Endothelial cell of umbilical vein (primary cell): ENCODE measurements around the gene PLAC8L1. TPM values are rescaled to one million over a fixed set of nuclear protein-coding genes. Genes with fewer than 3 reads are reported as not detected.
"Not testable (repeated sequence)": the region's sequence is repeated elsewhere in the genome, so short reads cannot be mapped to it uniquely, and the experiment has no call there.

Source experiments
- BruUV-seq: library from RNA; stranded (reverse); fragments of 400-500 nt; replicated peaks from 2 replicates; lab custom pipeline; 2021; lab: Mats Ljungman, UMichigan
- CTCF ChIA-PET: fragments of 300-600, 350-600 bp; sonication (Branson Sonifier 250); formaldehyde crosslinking; loops from one replicate; lab custom pipeline; 2021; ENCODE audit warnings: antibody characterized with exemption, inconsistent platforms; lab: Charles Lee
- POLR2A ChIA-PET: fragments of 300-600, 350-600 bp; sonication (Branson Sonifier 250); formaldehyde crosslinking; loops from one replicate; lab custom pipeline; 2021; ENCODE audit warnings: antibody characterized with exemption, inconsistent platforms; lab: Charles Lee
- DNase-seq: peaks from one replicate; pipeline ENCODE4 v3.0.0-alpha.2; 2011; ENCODE audit warnings: low read depth, low spot score
- FAIRE-seq: peaks from 2 replicates; lab custom pipeline; 2011; peaks lifted over from hg19 to GRCh38; lab: Jason Lieb, UNC
- H2AFZ ChIP-seq: 2 replicates; pipeline ENCODE4 v1.6.0; 2012; ENCODE audit warnings: low read depth, low read length, control low read depth, inconsistent platforms
- H3K27ac ChIP-seq: 2 replicates; pipeline ENCODE4 v1.5.1; 2011; ENCODE audit warnings: low read depth, mild to moderate bottlenecking, control low read depth, low read length, moderate library complexity; ENCODE audit not compliant: insufficient read depth
- H3K27me3 ChIP-seq, 2 experiments: 2 replicates each; pipeline versions ENCODE4 v1.6.0 to v1.6.1; 2011; ENCODE audit warnings: low read length in 2 of 2, mixed read lengths in 1 of 2; ENCODE audit not compliant: control insufficient read depth in 2 of 2, insufficient read depth in 2 of 2
- H3K36me3 ChIP-seq, 2 experiments: 2 replicates in 1 of 2; 3 replicates in 1 of 2; pipeline ENCODE4 v1.5.1; 2011; ENCODE audit warnings: low read length in 2 of 2, mild to moderate bottlenecking in 1 of 2, moderate library complexity in 1 of 2; ENCODE audit not compliant: control insufficient read depth in 2 of 2, insufficient read depth in 2 of 2; ENCODE audit errors: extremely low read depth in 1 of 2
- H3K4me1 ChIP-seq: 3 replicates; pipeline ENCODE4 v1.5.1; 2011; ENCODE audit warnings: mild to moderate bottlenecking, low read length; ENCODE audit not compliant: control insufficient read depth, insufficient read depth; ENCODE audit errors: extremely low read depth
- H3K4me2 ChIP-seq: 2 replicates; pipeline ENCODE4 v1.6.1; 2011; ENCODE audit warnings: low read length, control low read depth, mixed read lengths; ENCODE audit not compliant: insufficient read depth
- H3K4me3 ChIP-seq, 3 experiments: fragments of 200-600 bp in 1 of 3; sonication (generic), shearing (Covaris generic) in 1 of 3; replicated peaks in 1 of 3; 2 replicates each; pipeline ENCODE4 v1.5.1; 2011 to 2016; ENCODE audit warnings: control low read depth in 3 of 3, low read length in 3 of 3, mild to moderate bottlenecking in 2 of 3, inconsistent platforms in 1 of 3, low read depth in 1 of 3, moderate library complexity in 1 of 3; ENCODE audit not compliant: insufficient read depth in 1 of 3
- H3K79me2 ChIP-seq: 2 replicates; pipeline ENCODE4 v1.6.0; 2012; ENCODE audit warnings: low read length, inconsistent platforms; ENCODE audit not compliant: control insufficient read depth, insufficient read depth
- H3K9ac ChIP-seq: replicated peaks from 2 replicates; pipeline ENCODE3; 2011; ENCODE audit warnings: low read length, control low read depth; ENCODE audit not compliant: insufficient read depth; ENCODE audit errors: extremely low read depth
- H3K9me1 ChIP-seq: replicated peaks from 3 replicates; pipeline ENCODE4 v1.6.0; 2011; ENCODE audit warnings: mild to moderate bottlenecking, low read length; ENCODE audit not compliant: control insufficient read depth, insufficient read depth; ENCODE audit errors: extremely low read depth
- H3K9me3 ChIP-seq: replicated peaks from 2 replicates; pipeline ENCODE4 v1.5.1; 2012; ENCODE audit warnings: low read length, inconsistent platforms; ENCODE audit not compliant: control insufficient read depth, insufficient read depth
- H4K20me1 ChIP-seq: replicated peaks from 2 replicates; pipeline ENCODE3; 2011; ENCODE audit warnings: mild to moderate bottlenecking, low read length; ENCODE audit not compliant: control insufficient read depth, insufficient read depth; ENCODE audit errors: extremely low read depth
- EZH2 ChIP-seq: IDR thresholded peaks from 2 replicates; pipeline ENCODE4 v1.6.1; 2012; ENCODE audit warnings: borderline replicate concordance, low read depth, mild to moderate bottlenecking, moderate library complexity, low read length, inconsistent platforms; ENCODE audit not compliant: severe bottlenecking
- GATA2 ChIP-seq: IDR thresholded peaks from 2 replicates; pipeline ENCODE4 v1.7.0; 2011; ENCODE audit warnings: low read depth, mild to moderate bottlenecking, moderate library complexity, mixed read lengths, low read length; ENCODE audit not compliant: insufficient read length, insufficient read depth
- MAX ChIP-seq: IDR thresholded peaks from 2 replicates; pipeline ENCODE4 v1.6.1; 2011; ENCODE audit not compliant: insufficient read depth, insufficient read length
- dilution Hi-C: fragments of 300-500 bp; cut with MboI; formaldehyde crosslinking; loops from one replicate; pipeline ENCODE4 v1.15.0; 2019; ENCODE audit warnings: low sequenced_read_pairs; ENCODE audit not compliant: extremely low pct_ligation_motif_present
- intact Hi-C: fragments of 100-400 bp; cut with micrococcal nuclease; formaldehyde crosslinking; loops from one replicate; pipeline ENCODE4 v1.10.0; 2022
- polyA plus RNA-seq, 4 experiments: library from polyadenylated mRNA; depleted of rRNA in 3 of 4; stranded (reverse) in 3 of 4; unstranded in 1 of 4; fragments of >200 nt; gene quantifications; 2 replicates each; pipeline versions ENCODE4 v1.2.1 to v1.2.3, GENCODE V29; 2011 to 2012; ENCODE audit warnings: missing spikeins in 1 of 4
- total RNA-seq: library from RNA; stranded (reverse); gene quantifications from 2 replicates; pipeline ENCODE4 v1.2.3, GENCODE V29; 2021

The PLAC8L1 gene
- total and polyA plus RNA-seq, 2 donors (not counting 3 experiments of a cell fraction or from before 2014, with no cell fraction given), result 0.80 to 0.99 TPM

GRCh38 chr5:146118322-146118721, 12.9 kb upstream of the PLAC8L1 start:
- Histone ChIP-seq H3K4me3 (no peak overlapping the region), H3K27me3 (no peaks in the 10 kb centered on the region), H3K9me3 (no peaks in the 10 kb centered on the region), H3K4me1 (no peaks in the 10 kb centered on the region), H3K4me2 (no peak overlapping the region), H3K36me3 (peaks cover 8 to 27% of the 10 kb centered on the region in 2 experiments), H3K9me1 (no peaks in the 10 kb centered on the region), H3K79me2 (no peaks in the 10 kb centered on the region), H3K9ac (no peak overlapping the region), H4K20me1 (no peaks in the 10 kb centered on the region), H2AFZ (no peak overlapping the region), H3K27ac (no peak overlapping the region)
- ChIA-PET POLR2A (no interaction called here), CTCF (interaction anchor here (3.1 kb wide), 1 partner anchor 16 kb away, joined by 11 read pairs; no protein-coding TSS in a partner anchor)
- dilution Hi-C loops, result no loop called here
- intact Hi-C loops, result no loop called here
- no TSS peak for BruUV-seq
- no peak for FAIRE-seq
- TF ChIP-seq EZH2 (no peak), GATA2 (no peak), MAX (no peak)
- no peak for DNase-seq

GRCh38 chr5:146117216-146117615, 11.8 kb upstream of the PLAC8L1 start:
- CTCF ChIA-PET, BruUV-seq, POLR2A ChIA-PET, H2AFZ ChIP-seq, dilution Hi-C loops, H3K4me2 ChIP-seq, H3K9me1 ChIP-seq, H3K4me3 ChIP-seq, intact Hi-C loops, DNase-seq, H3K27me3 ChIP-seq, FAIRE-seq, H3K4me1 ChIP-seq, H4K20me1 ChIP-seq, H3K9me3 ChIP-seq, H3K27ac ChIP-seq, H3K79me2 ChIP-seq, H3K9ac ChIP-seq: not testable (repeated sequence)
- H3K36me3 ChIP-seq, result peaks cover 6 to 24% of the 10 kb centered on the region in 2 experiments
